DOHH2 (cell line): ENCODE data around the gene IFT43.

Experiments
- H3F3A ChIP-seq: fragments of 200-600 bp; sonication (generic), shearing (Covaris generic); 2 replicates; pipeline ENCODE4 v1.6.0; 2016; ENCODE audit warnings: antibody characterized with exemption, mild to moderate bottlenecking; ENCODE audit not compliant: control insufficient read depth, insufficient read depth
- H3K27ac ChIP-seq: fragments of 200-600 bp; sonication (generic); 2 replicates; pipeline ENCODE4 v1.5.1; 2014; ENCODE audit warnings: low read depth, mild to moderate bottlenecking, low read length, moderate library complexity
- H3K27me3 ChIP-seq: fragments of 200-600 bp; sonication (generic); 2 replicates; pipeline ENCODE4 v1.6.1; 2014; ENCODE audit warnings: mild to moderate bottlenecking, low read length, mixed read lengths; ENCODE audit not compliant: control insufficient read depth
- H3K36me3 ChIP-seq: fragments of 200-600 bp; sonication (generic); 2 replicates; pipeline ENCODE4 v1.6.1; 2014; ENCODE audit warnings: mild to moderate bottlenecking, low read length, moderate library complexity, mixed read lengths; ENCODE audit not compliant: control insufficient read depth
- H3K4me1 ChIP-seq: fragments of 200-600 bp; sonication (generic); 2 replicates; pipeline ENCODE4 v1.6.1; 2014; ENCODE audit warnings: mild to moderate bottlenecking, low read length, mixed read lengths; ENCODE audit not compliant: control insufficient read depth
- H3K4me2 ChIP-seq: fragments of 200-600 bp; sonication (generic); 2 replicates; pipeline ENCODE4 v1.6.0; 2014; ENCODE audit warnings: mild to moderate bottlenecking, low read length, moderate library complexity
- H3K4me3 ChIP-seq: fragments of 200-600 bp; sonication (generic); 2 replicates; pipeline ENCODE4 v1.5.1; 2014; ENCODE audit warnings: mild to moderate bottlenecking, low read length, mixed read lengths
- H3K79me2 ChIP-seq: fragments of 200-600 bp; sonication (generic); 2 replicates; pipeline ENCODE4 v1.6.1; 2014; ENCODE audit warnings: mild to moderate bottlenecking, low read length, mixed read lengths; ENCODE audit not compliant: control insufficient read depth
- H3K9me2 ChIP-seq: fragments of 200-600 bp; sonication (generic); replicated peaks from 2 replicates; pipeline ENCODE4 v1.6.1; 2014; ENCODE audit warnings: mild to moderate bottlenecking, low read length, mixed read lengths; ENCODE audit not compliant: control insufficient read depth
- H3K9me3 ChIP-seq: fragments of 200-600 bp; sonication (generic); 2 replicates; pipeline ENCODE4 v1.6.1; 2014; ENCODE audit warnings: antibody characterized with exemption, low read length, mixed read lengths; ENCODE audit not compliant: control insufficient read depth, insufficient read depth
- H4K20me1 ChIP-seq: fragments of 200-600 bp; sonication (generic); 2 replicates; pipeline ENCODE4 v1.6.0; 2014; ENCODE audit warnings: low read depth, mild to moderate bottlenecking, antibody characterized with exemption, low read length, moderate library complexity; ENCODE audit not compliant: control insufficient read depth, insufficient read depth
- CTCF ChIP-seq: fragments of 200-600 bp; sonication (generic); IDR thresholded peaks from one replicate; pipeline ENCODE4 v1.5.1; 2014; ENCODE audit warnings: antibody characterized with exemption, mild to moderate bottlenecking, low read depth, low read length; ENCODE audit not compliant: poor library complexity, severe bottlenecking
- EZH2phosphoT487 ChIP-seq: fragments of 200-600 bp; sonication (generic); IDR thresholded peaks from 2 replicates; pipeline ENCODE4 v1.6.1; 2017; ENCODE audit warnings: borderline replicate concordance, mild to moderate bottlenecking, antibody characterized with exemption, low read length, moderate library complexity, mixed read lengths

Gene IFT43

GRCh38 chr14:75976826-75977581 lies 8.6 kb upstream of the IFT43 start:
- peak overlapping the region; percentile 22 for H3K4me2 ChIP-seq

GRCh38 chr14:75977582-75977943 lies 8.0 kb upstream of the IFT43 start:
- H3K9me3 ChIP-seq: no peaks in the 10 kb centered on the region
- H3K27me3 ChIP-seq: peaks cover 13% of the 10 kb centered on the region
- H3K4me2 ChIP-seq: no peak overlapping the region; the same call in 1 of the 2 replicates
- no peak overlapping the region for H3K27ac ChIP-seq
- peaks cover 45% of the 10 kb centered on the region for H3K4me1 ChIP-seq
- H3F3A ChIP-seq: peaks cover 2% of the 10 kb centered on the region; the same call in 1 of the 2 replicates
- H4K20me1 ChIP-seq: 0 out of 2 replicates have a peak, but pooled peaks cover 6% of the 10 kb centered on the region
- H3K9me2 ChIP-seq: no peaks in the 10 kb centered on the region
- TF ChIP-seq EZH2phosphoT487 (no peak), CTCF (no peak)
- no peaks in the 10 kb centered on the region for H3K79me2 ChIP-seq
- no peak overlapping the region for H3K4me3 ChIP-seq
- H3K36me3 ChIP-seq: no peaks in the 10 kb centered on the region

More at GRCh38 chr14:75976826-75977581, 8.6 kb upstream of the IFT43 start:
- Histone ChIP-seq H3K27me3 (peaks cover 10% of the 10 kb centered on the region), H3K4me3 (no peak overlapping the region), H4K20me1 (0 out of 2 replicates have a peak, but pooled peaks cover 6% of the 10 kb centered on the region), H3K79me2 (no peaks in the 10 kb centered on the region), H3K27ac (no peak overlapping the region), H3K36me3 (no peaks in the 10 kb centered on the region), H3K9me2 (no peaks in the 10 kb centered on the region), H3F3A (peaks cover 2% of the 10 kb centered on the region; the same call in 1 of the 2 replicates), H3K9me3 (no peaks in the 10 kb centered on the region), H3K4me1 (peaks cover 46% of the 10 kb centered on the region)
- TF ChIP-seq EZH2phosphoT487 (no peak), CTCF (no peak)

GRCh38 chr14:75978249-75978731 lies 7.3 kb upstream of the IFT43 start:
- no peak for TF ChIP-seq CTCF
- no peak for TF ChIP-seq EZH2phosphoT487
- Histone ChIP-seq H3K36me3 (no peaks in the 10 kb centered on the region), H3K4me2 (peak overlapping the region; percentile 53), H3F3A (peaks cover 2% of the 10 kb centered on the region; the same call in 1 of the 2 replicates), H3K4me3 (peak overlapping the region; percentile 30), H3K27ac (no peak overlapping the region), H3K79me2 (no peaks in the 10 kb centered on the region), H4K20me1 (0 out of 2 replicates have a peak, but pooled peaks cover 6% of the 10 kb centered on the region), H3K9me2 (no peaks in the 10 kb centered on the region), H3K9me3 (no peaks in the 10 kb centered on the region), H3K27me3 (peaks cover 18% of the 10 kb centered on the region), H3K4me1 (peaks cover 50% of the 10 kb centered on the region)
